ENCODE results near the gene PELI2.

PELI2 gene

DNA sequence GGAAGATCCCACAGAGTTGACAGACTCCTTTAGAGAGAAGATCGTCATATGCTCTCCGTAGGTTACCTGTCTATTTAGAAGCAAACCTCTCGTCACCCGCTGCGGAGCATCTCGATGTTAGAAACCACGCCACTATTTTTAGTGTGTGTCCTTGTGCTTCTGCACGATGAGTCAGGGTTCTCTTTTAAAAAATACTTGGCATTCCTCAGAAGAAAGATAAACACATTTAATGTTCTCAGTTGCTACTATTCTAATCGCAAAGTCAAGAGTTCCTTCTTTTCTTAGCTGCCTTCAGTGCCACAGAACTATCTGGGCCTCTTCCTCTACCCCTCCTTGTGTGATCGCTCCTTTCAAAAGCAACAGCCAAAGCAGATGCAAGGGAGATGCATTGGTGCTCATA, 192.4 kb downstream of the PELI2 start:
- no peak for DNase-seq

- no peak for DNase-seq
Measured at GRCh38 chr14:56313789-56314188, 195.6 kb downstream of the PELI2 start.

DNA sequence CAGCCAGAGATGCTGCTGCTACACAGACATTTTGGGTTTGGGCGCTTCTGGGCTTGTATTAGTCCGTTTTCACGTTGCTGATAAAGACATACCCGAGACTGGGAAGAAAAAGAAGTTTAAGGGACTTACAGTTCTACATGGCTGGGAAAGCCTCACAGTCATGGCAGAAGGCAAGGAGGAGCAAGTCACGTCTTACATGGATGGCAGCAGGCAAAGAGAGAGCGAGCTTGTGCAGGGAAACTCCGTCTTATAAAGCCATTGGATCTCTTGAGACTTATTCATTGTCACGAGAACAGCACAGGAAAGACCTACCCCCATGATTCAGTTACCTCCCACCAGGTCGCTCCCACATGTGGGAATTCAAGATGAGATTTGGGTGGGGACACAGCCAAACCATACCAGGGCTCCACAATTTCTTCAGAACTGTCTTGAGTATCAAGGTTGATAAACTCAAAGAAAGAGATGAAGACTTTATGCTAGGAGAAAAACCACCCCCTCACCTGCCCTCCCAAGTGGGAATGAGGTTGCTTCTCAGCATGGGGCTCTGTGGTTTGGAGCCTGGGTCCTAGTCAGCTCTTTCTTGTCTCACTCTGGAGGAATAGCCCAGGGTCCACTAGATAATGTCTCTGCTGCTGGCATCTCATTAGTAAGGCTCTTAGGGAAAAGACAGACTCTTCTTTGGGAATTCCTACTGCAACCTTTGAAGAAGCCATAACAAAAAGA, 200.3 kb downstream of the PELI2 start:
- DNase-seq, result no peak

- no peak for DNase-seq
Measured at GRCh38 chr14:56321861-56322260, 203.7 kb downstream of the PELI2 start.

- DNase-seq, result no peak
Measured at GRCh38 chr14:56322531-56322930, 204.3 kb downstream of the PELI2 start.

- no peak for DNase-seq
Measured at GRCh38 chr14:56324454-56324853, 206.2 kb downstream of the PELI2 start.

GRCh38 chr14:56324856-56325699, 206.9 kb downstream of the PELI2 start:
- DNase-seq, result peak in 1 of 2 donors; percentile 8

DNA sequence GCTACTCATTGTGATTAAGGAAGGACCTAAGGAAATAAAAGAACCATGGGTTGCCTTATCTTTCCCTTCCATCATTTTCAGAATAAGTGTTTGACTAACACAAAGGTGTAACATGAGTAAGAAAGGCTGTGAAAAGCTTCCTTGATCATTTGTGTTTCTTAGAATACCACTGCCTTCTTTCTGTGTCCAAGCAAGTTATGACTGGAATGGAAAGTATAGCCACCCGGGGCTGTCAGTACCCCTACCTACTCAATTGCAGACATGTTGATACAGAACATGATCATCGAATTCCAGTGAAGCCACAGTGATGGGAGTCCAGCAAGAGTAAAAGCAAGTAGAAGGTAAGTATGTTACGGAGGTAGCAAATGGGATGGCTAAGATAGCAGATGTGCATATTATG, 209.8 kb downstream of the PELI2 start:
- no peak for DNase-seq

GRCh38 chr14:56331592-56332216, 213.5 kb downstream of the PELI2 start:
- DNase-seq, result no peak

- DNase-seq, result peak; percentile 59 to 60
Measured at GRCh38 chr14:56333359-56334292, 215.4 kb downstream of the PELI2 start.

DNA sequence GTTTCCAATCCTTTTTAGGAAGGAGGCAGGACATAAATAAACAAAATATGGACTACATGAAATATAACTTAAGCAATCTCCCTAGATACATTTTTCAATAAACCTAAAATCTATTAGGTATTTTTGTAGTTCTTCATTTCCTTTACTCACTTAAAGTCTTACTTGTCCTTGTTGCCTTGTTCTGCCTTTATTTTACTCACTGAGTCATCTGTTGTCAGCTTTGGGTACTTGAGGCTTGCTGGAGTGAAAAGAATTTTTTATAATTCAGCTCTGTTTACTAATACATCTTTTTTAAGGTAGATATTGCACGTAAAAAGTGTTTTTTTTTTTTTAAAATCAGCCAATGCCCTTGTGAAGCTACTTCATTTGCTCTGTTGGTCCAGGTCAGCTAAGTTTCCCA, 216.2 kb downstream of the PELI2 start:
- no peak for DNase-seq

- DNase-seq, result no peak
Measured at GRCh38 chr14:56338674-56339073, 220.5 kb downstream of the PELI2 start.

GRCh38 chr14:56339855-56340701, 221.9 kb downstream of the PELI2 start:
- DNase-seq, result peak; percentile 89 to 93

GRCh38 chr14:56340932-56341331, 222.7 kb downstream of the PELI2 start:
- no peak for DNase-seq

DNA sequence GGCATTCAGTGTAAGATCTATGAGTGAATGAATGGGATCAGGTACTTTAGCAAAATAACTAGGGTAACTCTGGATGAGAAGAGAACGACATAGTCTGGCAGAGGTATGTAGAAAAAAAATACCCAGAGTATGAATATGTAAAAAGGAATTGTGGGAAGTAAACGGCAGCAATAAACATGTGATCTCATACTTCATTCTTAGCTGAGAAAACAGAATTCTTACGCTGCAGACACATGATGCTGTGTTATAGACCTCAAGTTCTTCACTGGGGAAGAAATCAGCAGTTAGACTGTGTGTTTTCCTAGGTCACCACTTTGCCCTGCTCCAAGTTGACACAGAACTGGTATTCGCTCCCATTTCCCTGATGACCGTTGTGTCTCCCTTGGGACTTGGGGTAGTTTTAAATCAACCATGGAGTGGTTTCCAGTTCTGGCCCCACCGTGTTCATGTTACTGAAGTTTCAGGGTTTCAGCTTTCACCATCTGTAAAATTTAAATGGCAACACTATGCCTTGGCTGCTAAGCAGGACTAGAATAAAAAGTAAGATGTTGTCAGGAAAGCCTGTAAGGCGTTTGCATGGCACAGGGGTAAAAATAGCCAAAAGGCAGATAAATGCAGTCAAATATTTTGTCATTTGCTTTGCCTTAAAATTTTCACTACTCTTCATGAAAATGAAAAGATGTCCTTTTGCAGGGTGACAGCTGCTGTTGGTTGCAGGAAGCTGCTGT, 223.7 kb downstream of the PELI2 start:
- peak; percentile 32 to 57 for DNase-seq

DNA sequence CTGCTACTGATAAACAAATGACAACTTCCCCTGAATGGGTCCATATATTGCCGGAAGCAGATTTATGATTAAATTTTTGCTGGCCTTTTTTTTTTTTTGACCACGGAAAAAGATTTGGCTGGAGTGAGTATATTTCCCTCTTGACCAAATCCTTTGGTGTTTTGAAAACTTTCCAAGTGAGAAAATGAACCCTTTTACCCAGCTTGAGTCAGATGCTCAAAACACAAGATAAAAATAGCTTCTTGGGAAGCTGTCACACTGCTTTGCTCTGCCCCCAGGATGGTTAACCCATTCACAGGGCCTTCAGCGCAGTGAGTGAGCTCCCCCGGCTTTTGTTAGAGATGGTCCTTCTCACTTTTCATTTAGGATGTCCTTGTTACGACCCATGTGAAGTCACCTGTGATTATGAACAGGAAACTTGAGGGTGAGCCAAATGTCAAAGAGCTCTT, 224.3 kb downstream of the PELI2 start:
- DNase-seq, result peak; percentile 24 to 46

DNA sequence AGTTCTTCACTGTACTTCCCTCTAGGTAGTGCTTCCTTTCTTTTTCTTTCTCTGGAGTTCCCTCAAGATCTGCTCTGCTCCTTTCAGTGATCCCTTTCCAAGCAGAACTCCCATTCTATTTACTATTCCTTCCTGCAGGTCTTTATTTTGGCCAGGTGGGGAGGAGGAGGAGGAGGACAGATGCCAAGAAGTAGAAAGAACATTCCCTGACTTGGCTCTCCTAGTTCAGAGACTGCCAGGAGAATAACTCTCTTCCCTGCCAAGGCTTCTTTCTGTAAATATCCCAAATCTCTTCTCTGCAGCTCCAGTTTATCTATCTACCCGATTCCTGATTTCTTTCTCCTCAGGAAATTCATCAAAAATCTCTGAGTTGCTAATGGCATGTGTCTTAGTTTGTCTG, 231.7 kb downstream of the PELI2 start:
- DNase-seq, result no peak

Data from inflammatory macrophage (primary cell).